Measurements from ENCODE around the gene GALNT9.

The GALNT9 gene

GRCh38 chr12:132153501-132154340 is 175.7 kb downstream of the GALNT9 start:
- H3K9me3 ChIP-seq (replicated peaks in 1 of 2; ENCODE audit: control insufficient read depth in 2 of 2, insufficient read depth in 1 of 2, low read depth in 1 of 2, low read length in 2 of 2): peaks cover 8 to 26% of the 10 kb centered on the region in 2 donors
- H2AFZ ChIP-seq (ENCODE audit: low read length): peak overlapping the region; percentile 74
- H2AK5ac ChIP-seq (ENCODE audit: low read depth, low read length): peak overlapping the region; percentile 19
- peak overlapping the region; percentile 43 for H3K23ac ChIP-seq (ENCODE audit: low read depth, low read length, poor library complexity)
- H3K27ac ChIP-seq (replicated peaks; ENCODE audit: low read length): no peak overlapping the region
- no CpG with 5 or more reads among the region's 41 CpGs for WGBS, 2 donors (ENCODE audit: extremely low coverage in 2 of 2, insufficient read length in 2 of 2, insufficient replicate concordance in 1 of 2)
- peaks cover 6% of the 10 kb centered on the region for H3K79me1 ChIP-seq (ENCODE audit: low read depth, low read length)
- no peak overlapping the region for H2BK12ac ChIP-seq (ENCODE audit: low read length)
- H3K4me3 ChIP-seq (ENCODE audit: low read length in 2 of 2): no peak overlapping the region
- H4K91ac ChIP-seq (ENCODE audit: low read depth, low read length, poor library complexity): no peak overlapping the region
- H2BK15ac ChIP-seq (ENCODE audit: low read length): peak overlapping the region; percentile 30
- peaks cover 20 to 40% of the 10 kb centered on the region in 2 donors for H3K36me3 ChIP-seq (replicated peaks in 1 of 2; ENCODE audit: control insufficient read depth in 2 of 2, insufficient read depth in 2 of 2, low read length in 2 of 2)
- H3K18ac ChIP-seq (ENCODE audit: low read length): peak overlapping the region; percentile 85
- peak overlapping the region; percentile 53 for H3K9ac ChIP-seq (ENCODE audit: low read depth, low read length, poor library complexity)
- H3K14ac ChIP-seq (ENCODE audit: low read length): no peak overlapping the region
- no peak overlapping the region for H2BK5ac ChIP-seq (ENCODE audit: low read length)
- peak; percentile 75 for DNase-seq (ENCODE audit: low spot score)
- H2BK120ac ChIP-seq (ENCODE audit: low read depth, low read length): no peak overlapping the region
- peaks cover 6 to 14% of the 10 kb centered on the region in 2 donors for H3K4me1 ChIP-seq (ENCODE audit: control insufficient read depth in 2 of 2, insufficient read depth in 1 of 2, low read depth in 1 of 2, low read length in 2 of 2)
- H3K4me2 ChIP-seq (ENCODE audit: insufficient read depth, low read length, poor library complexity, severe bottlenecking): no peak overlapping the region
- no peak overlapping the region for H3K4ac ChIP-seq (ENCODE audit: low read length)
- H3K27me3 ChIP-seq (ENCODE audit: control insufficient read depth in 3 of 3, insufficient read depth in 3 of 3, low read depth in 1 of 3, low read length in 3 of 3): no peaks in the 10 kb centered on the region
- H4K8ac ChIP-seq (ENCODE audit: low read depth, low read length): no peak overlapping the region

GRCh38 chr12:132152953-132153352 is 176.4 kb downstream of the GALNT9 start:
- WGBS, 2 donors (ENCODE audit: extremely low coverage in 2 of 2, insufficient read length in 2 of 2, insufficient replicate concordance in 1 of 2): no CpG with 5 or more reads among the region's 20 CpGs

GRCh38 chr12:132152411-132152821 is 177.0 kb downstream of the GALNT9 start:
- H3K23ac ChIP-seq (ENCODE audit: low read depth, low read length, poor library complexity): no peak overlapping the region
- no peak overlapping the region for H3K4ac ChIP-seq (ENCODE audit: low read length)
- peaks cover 11% of the 10 kb centered on the region for H3K79me1 ChIP-seq (ENCODE audit: low read depth, low read length)
- H3K9me3 ChIP-seq (replicated peaks in 1 of 2; ENCODE audit: control insufficient read depth in 2 of 2, insufficient read depth in 1 of 2, low read depth in 1 of 2, low read length in 2 of 2): peaks cover 8 to 18% of the 10 kb centered on the region in 2 donors
- peaks cover 6 to 14% of the 10 kb centered on the region in 2 donors for H3K4me1 ChIP-seq (ENCODE audit: control insufficient read depth in 2 of 2, insufficient read depth in 1 of 2, low read depth in 1 of 2, low read length in 2 of 2)
- H3K4me2 ChIP-seq (ENCODE audit: insufficient read depth, low read length, poor library complexity, severe bottlenecking): no peak overlapping the region
- H3K9ac ChIP-seq (ENCODE audit: low read depth, low read length, poor library complexity): no peak overlapping the region
- no peak overlapping the region for H4K91ac ChIP-seq (ENCODE audit: low read depth, low read length, poor library complexity)
- no peak overlapping the region for H2BK15ac ChIP-seq (ENCODE audit: low read length)
- H2AK5ac ChIP-seq (ENCODE audit: low read depth, low read length): no peak overlapping the region
- H4K8ac ChIP-seq (ENCODE audit: low read depth, low read length): no peak overlapping the region
- H2BK120ac ChIP-seq (ENCODE audit: low read depth, low read length): no peak overlapping the region
- H3K27me3 ChIP-seq (ENCODE audit: control insufficient read depth in 3 of 3, insufficient read depth in 3 of 3, low read depth in 1 of 3, low read length in 3 of 3): no peaks in the 10 kb centered on the region
- no CpG with 5 or more reads among the region's 9 CpGs for WGBS, 2 donors (ENCODE audit: extremely low coverage in 2 of 2, insufficient read length in 2 of 2, insufficient replicate concordance in 1 of 2)
- H3K14ac ChIP-seq (ENCODE audit: low read length): no peak overlapping the region
- no peak for DNase-seq (ENCODE audit: low spot score)
- H3K4me3 ChIP-seq (ENCODE audit: low read length in 2 of 2): no peak overlapping the region
- H3K27ac ChIP-seq (replicated peaks; ENCODE audit: low read length): no peak overlapping the region
- H2BK12ac ChIP-seq (ENCODE audit: low read length): no peak overlapping the region
- H3K18ac ChIP-seq (ENCODE audit: low read length): no peak overlapping the region
- H2BK5ac ChIP-seq (ENCODE audit: low read length): no peak overlapping the region
- H2AFZ ChIP-seq (ENCODE audit: low read length): no peak overlapping the region
- peaks cover 30 to 35% of the 10 kb centered on the region in 2 donors for H3K36me3 ChIP-seq (replicated peaks in 1 of 2; ENCODE audit: control insufficient read depth in 2 of 2, insufficient read depth in 2 of 2, low read length in 2 of 2)

More at GRCh38 chr12:132152953-132153352, 176.4 kb downstream of the GALNT9 start:
- Histone ChIP-seq H3K79me1 (ENCODE audit: low read depth, low read length) (peaks cover 7% of the 10 kb centered on the region), H2AK5ac (ENCODE audit: low read depth, low read length) (no peak overlapping the region), H2BK120ac (ENCODE audit: low read depth, low read length) (no peak overlapping the region), H3K4me3 (ENCODE audit: low read length in 2 of 2) (no peak overlapping the region), H3K14ac (ENCODE audit: low read length) (no peak overlapping the region), H2BK12ac (ENCODE audit: low read length) (no peak overlapping the region), H4K8ac (ENCODE audit: low read depth, low read length) (no peak overlapping the region), H2BK5ac (ENCODE audit: low read length) (no peak overlapping the region), H3K9me3 (replicated peaks in 1 of 2; ENCODE audit: control insufficient read depth in 2 of 2, insufficient read depth in 1 of 2, low read depth in 1 of 2, low read length in 2 of 2) (peaks cover 8 to 23% of the 10 kb centered on the region in 2 donors), H3K4ac (ENCODE audit: low read length) (no peak overlapping the region), H4K91ac (ENCODE audit: low read depth, low read length, poor library complexity) (no peak overlapping the region), H3K23ac (ENCODE audit: low read depth, low read length, poor library complexity) (no peak overlapping the region), H3K9ac (ENCODE audit: low read depth, low read length, poor library complexity) (no peak overlapping the region), H3K36me3 (replicated peaks in 1 of 2; ENCODE audit: control insufficient read depth in 2 of 2, insufficient read depth in 2 of 2, low read length in 2 of 2) (peaks cover 24 to 38% of the 10 kb centered on the region in 2 donors), H3K27me3 (ENCODE audit: control insufficient read depth in 3 of 3, insufficient read depth in 3 of 3, low read depth in 1 of 3, low read length in 3 of 3) (no peaks in the 10 kb centered on the region), H3K4me1 (ENCODE audit: control insufficient read depth in 2 of 2, insufficient read depth in 1 of 2, low read depth in 1 of 2, low read length in 2 of 2) (peaks cover 6 to 14% of the 10 kb centered on the region in 2 donors), H2BK15ac (ENCODE audit: low read length) (no peak overlapping the region), H3K27ac (replicated peaks; ENCODE audit: low read length) (no peak overlapping the region), H3K18ac (ENCODE audit: low read length) (no peak overlapping the region), H3K4me2 (ENCODE audit: insufficient read depth, low read length, poor library complexity, severe bottlenecking) (no peak overlapping the region), H2AFZ (ENCODE audit: low read length) (no peak overlapping the region)
- DNase-seq (ENCODE audit: low spot score): no peak

GRCh38 chr12:132151766-132152410 is 177.5 kb downstream of the GALNT9 start:
- WGBS, 2 donors (ENCODE audit: extremely low coverage in 2 of 2, insufficient read length in 2 of 2, insufficient replicate concordance in 1 of 2): no CpG with 5 or more reads among the region's 32 CpGs
- Histone ChIP-seq H2BK120ac (ENCODE audit: low read depth, low read length) (no peak overlapping the region), H3K9ac (ENCODE audit: low read depth, low read length, poor library complexity) (no peak overlapping the region), H3K9me3 (replicated peaks in 1 of 2; ENCODE audit: control insufficient read depth in 2 of 2, insufficient read depth in 1 of 2, low read depth in 1 of 2, low read length in 2 of 2) (peaks cover 4 to 14% of the 10 kb centered on the region in 2 donors), H3K4me3 (ENCODE audit: low read length in 2 of 2) (no peak overlapping the region), H2AK5ac (ENCODE audit: low read depth, low read length) (no peak overlapping the region), H2AFZ (ENCODE audit: low read length) (no peak overlapping the region), H2BK5ac (ENCODE audit: low read length) (no peak overlapping the region), H2BK12ac (ENCODE audit: low read length) (no peak overlapping the region), H2BK15ac (ENCODE audit: low read length) (no peak overlapping the region), H3K27ac (replicated peaks; ENCODE audit: low read length) (no peak overlapping the region), H4K8ac (ENCODE audit: low read depth, low read length) (no peak overlapping the region), H3K27me3 (ENCODE audit: control insufficient read depth in 3 of 3, insufficient read depth in 3 of 3, low read depth in 1 of 3, low read length in 3 of 3) (no peaks in the 10 kb centered on the region), H3K18ac (ENCODE audit: low read length) (no peak overlapping the region), H3K4ac (ENCODE audit: low read length) (no peak overlapping the region), H3K23ac (ENCODE audit: low read depth, low read length, poor library complexity) (no peak overlapping the region), H4K91ac (ENCODE audit: low read depth, low read length, poor library complexity) (no peak overlapping the region), H3K14ac (ENCODE audit: low read length) (no peak overlapping the region), H3K36me3 (replicated peaks in 1 of 2; ENCODE audit: control insufficient read depth in 2 of 2, insufficient read depth in 2 of 2, low read length in 2 of 2) (peaks cover 30 to 31% of the 10 kb centered on the region in 2 donors), H3K4me1 (ENCODE audit: control insufficient read depth in 2 of 2, insufficient read depth in 1 of 2, low read depth in 1 of 2, low read length in 2 of 2) (peaks cover 6 to 13% of the 10 kb centered on the region in 2 donors), H3K4me2 (ENCODE audit: insufficient read depth, low read length, poor library complexity, severe bottlenecking) (no peak overlapping the region), H3K79me1 (ENCODE audit: low read depth, low read length) (peaks cover 11% of the 10 kb centered on the region)
- DNase-seq (ENCODE audit: low spot score): no peak
